ENCODE results near the gene COPS7B.

The COPS7B gene

DNA sequence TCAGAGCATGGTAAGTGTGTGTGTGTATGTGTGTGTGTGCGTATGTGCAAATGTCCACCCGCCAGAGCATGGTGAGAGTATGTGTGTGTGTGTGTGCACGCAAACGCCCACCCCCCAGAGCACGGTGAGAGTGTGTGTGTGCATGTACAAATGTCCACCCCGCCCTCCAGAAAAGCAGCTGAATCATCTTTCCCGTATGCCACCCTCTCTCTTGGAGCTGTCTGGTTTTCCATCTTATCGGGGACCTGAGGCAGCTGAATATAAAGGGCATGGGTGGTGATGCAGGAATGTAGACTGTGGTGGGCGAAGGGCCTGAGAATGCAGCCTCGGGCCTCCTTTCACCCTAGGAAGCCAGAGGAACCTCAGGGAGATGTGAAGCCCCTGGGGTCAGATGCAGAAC lies 66.9 kb downstream of the COPS7B start:
- Histone ChIP-seq H3K27me3 (peaks cover 11% of the 10 kb centered on the region), H3K9me3 (no peaks in the 10 kb centered on the region), H3K36me3 (no peaks in the 10 kb centered on the region), H3K4me3 (ENCODE audit: low read depth in 1 of 2, low read length in 1 of 2) (no peak overlapping the region), H3K4me1 (ENCODE audit: control insufficient read depth in 1 of 2, insufficient read depth in 1 of 2, low read depth in 1 of 2, low read length in 1 of 2) (no peaks in the 10 kb centered on the region), H3K27ac (no peak overlapping the region)
- TF ChIP-seq CTCF (IDR thresholded peaks at IDR 0.05): no peak

GRCh38 chr2:231854616-231855125 lies 68.4 kb downstream of the COPS7B start:
- Histone ChIP-seq H3K4me3 (ENCODE audit: low read depth in 1 of 2, low read length in 1 of 2) (no peak overlapping the region), H3K27ac (no peak overlapping the region), H3K9me3 (no peaks in the 10 kb centered on the region), H3K36me3 (no peaks in the 10 kb centered on the region), H3K4me1 (ENCODE audit: control insufficient read depth in 1 of 2, insufficient read depth in 1 of 2, low read depth in 1 of 2, low read length in 1 of 2) (no peaks in the 10 kb centered on the region), H3K27me3 (peaks cover 11% of the 10 kb centered on the region)
- TF ChIP-seq CTCF (IDR thresholded peaks at IDR 0.05): no peak

- no peaks in the 10 kb centered on the region for H3K9me3 ChIP-seq
- no peaks in the 10 kb centered on the region for H3K27me3 ChIP-seq
- H3K27ac ChIP-seq: no peak overlapping the region
- H3K4me1 ChIP-seq (ENCODE audit: control insufficient read depth in 1 of 2, insufficient read depth in 1 of 2, low read depth in 1 of 2, low read length in 1 of 2): no peaks in the 10 kb centered on the region
- no peak for TF ChIP-seq CTCF (IDR thresholded peaks at IDR 0.05)
- H3K36me3 ChIP-seq: no peaks in the 10 kb centered on the region
- no peak overlapping the region for H3K4me3 ChIP-seq (ENCODE audit: low read depth in 1 of 2, low read length in 1 of 2)
Measured at GRCh38 chr2:231856959-231857358, 70.7 kb downstream of the COPS7B start.
